Kidney epithelial cell (primary cell): ENCODE data around the gene FBLN5. TPM values are rescaled to one million over a fixed set of nuclear protein-coding genes. Genes with fewer than 3 reads are reported as not detected.

Experiments used
- DNase-seq: peaks from one replicate; pipeline ENCODE4 v3.0.0-alpha.2; 2010; ENCODE audit warnings: low read depth
- H3K27me3 ChIP-seq: 2 replicates; pipeline ENCODE4 v1.6.0; 2011; ENCODE audit warnings: low read length; ENCODE audit not compliant: control insufficient read depth, insufficient read depth
- H3K36me3 ChIP-seq: 2 replicates; pipeline ENCODE4 v1.5.1; 2011; ENCODE audit warnings: low read length; ENCODE audit not compliant: control insufficient read depth, insufficient read depth
- H3K4me3 ChIP-seq: 2 replicates; pipeline ENCODE4 v1.5.1; 2011; ENCODE audit warnings: low read depth, mild to moderate bottlenecking, control low read depth, low read length
- total RNA-seq: library from RNA; depleted of rRNA; stranded (reverse); fragments of >200 nt; gene quantifications from 2 replicates; pipeline ENCODE4 v1.2.3, GENCODE V29; 2015
- TF ChIP-seq, protein P1 (sequence below): IDR thresholded peaks from 2 replicates; pipeline ENCODE4 v1.5.1; 2011; ENCODE audit warnings: mild to moderate bottlenecking, moderate library complexity, low read length, control low read depth, inconsistent platforms; ENCODE audit not compliant: insufficient read depth, poor library complexity, severe bottlenecking

The FBLN5 gene
- total RNA-seq, 1 donor from 2014 or later = 4.8 TPM

DNA sequence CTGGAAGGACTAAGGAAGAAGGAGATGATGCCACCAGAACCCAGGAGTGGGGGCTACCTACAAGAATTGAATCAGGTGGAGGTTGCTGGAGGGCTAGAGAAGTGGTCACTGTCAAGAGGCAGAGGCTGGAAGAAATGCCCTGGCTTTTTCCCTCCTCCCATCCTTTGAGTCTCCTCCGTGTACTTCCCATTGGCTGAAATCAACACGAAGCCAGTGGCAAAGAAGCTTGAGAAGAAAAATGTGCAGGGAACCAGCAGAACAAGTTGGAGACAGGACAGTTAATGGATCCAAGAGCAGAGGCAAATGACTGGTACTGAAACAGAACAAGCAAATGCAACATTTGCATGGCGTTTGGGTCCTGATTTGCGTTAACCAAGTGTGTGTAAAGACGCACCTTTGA is 9.1 kb upstream of the FBLN5 start:
- H3K36me3 ChIP-seq = no peaks in the 10 kb centered on the region

DNA sequence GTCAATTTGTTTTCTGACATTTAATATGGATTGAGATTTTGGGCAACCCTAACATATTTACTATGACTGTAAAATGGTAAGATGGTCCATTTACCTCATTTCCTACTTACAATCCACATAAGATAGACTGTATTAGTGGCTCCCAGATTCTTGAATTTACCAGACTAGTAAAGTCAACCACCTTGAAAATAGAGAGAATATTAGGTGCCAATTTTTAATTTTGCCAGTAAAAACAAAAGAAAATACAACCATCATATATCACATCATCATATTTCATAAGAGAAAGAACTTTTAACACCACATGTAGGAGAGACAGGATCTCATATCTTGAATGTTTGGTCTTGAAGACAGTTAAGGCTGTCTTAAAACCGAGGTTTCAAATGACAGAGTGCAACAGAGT is 7.7 kb upstream of the FBLN5 start:
- Histone ChIP-seq H3K4me3 (no peak overlapping the region), H3K27me3 (no peaks in the 10 kb centered on the region), H3K36me3 (no peaks in the 10 kb centered on the region)
- TF ChIP-seq, protein P1, sequence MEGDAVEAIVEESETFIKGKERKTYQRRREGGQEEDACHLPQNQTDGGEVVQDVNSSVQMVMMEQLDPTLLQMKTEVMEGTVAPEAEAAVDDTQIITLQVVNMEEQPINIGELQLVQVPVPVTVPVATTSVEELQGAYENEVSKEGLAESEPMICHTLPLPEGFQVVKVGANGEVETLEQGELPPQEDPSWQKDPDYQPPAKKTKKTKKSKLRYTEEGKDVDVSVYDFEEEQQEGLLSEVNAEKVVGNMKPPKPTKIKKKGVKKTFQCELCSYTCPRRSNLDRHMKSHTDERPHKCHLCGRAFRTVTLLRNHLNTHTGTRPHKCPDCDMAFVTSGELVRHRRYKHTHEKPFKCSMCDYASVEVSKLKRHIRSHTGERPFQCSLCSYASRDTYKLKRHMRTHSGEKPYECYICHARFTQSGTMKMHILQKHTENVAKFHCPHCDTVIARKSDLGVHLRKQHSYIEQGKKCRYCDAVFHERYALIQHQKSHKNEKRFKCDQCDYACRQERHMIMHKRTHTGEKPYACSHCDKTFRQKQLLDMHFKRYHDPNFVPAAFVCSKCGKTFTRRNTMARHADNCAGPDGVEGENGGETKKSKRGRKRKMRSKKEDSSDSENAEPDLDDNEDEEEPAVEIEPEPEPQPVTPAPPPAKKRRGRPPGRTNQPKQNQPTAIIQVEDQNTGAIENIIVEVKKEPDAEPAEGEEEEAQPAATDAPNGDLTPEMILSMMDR = no peak
- DNase-seq = no peak

More for the DNA sequence above, 9.1 kb upstream of the FBLN5 start:
- Histone ChIP-seq H3K27me3 (no peaks in the 10 kb centered on the region), H3K4me3 (no peak overlapping the region)
- TF ChIP-seq, protein P1 = no peak
- no peak for DNase-seq

DNA sequence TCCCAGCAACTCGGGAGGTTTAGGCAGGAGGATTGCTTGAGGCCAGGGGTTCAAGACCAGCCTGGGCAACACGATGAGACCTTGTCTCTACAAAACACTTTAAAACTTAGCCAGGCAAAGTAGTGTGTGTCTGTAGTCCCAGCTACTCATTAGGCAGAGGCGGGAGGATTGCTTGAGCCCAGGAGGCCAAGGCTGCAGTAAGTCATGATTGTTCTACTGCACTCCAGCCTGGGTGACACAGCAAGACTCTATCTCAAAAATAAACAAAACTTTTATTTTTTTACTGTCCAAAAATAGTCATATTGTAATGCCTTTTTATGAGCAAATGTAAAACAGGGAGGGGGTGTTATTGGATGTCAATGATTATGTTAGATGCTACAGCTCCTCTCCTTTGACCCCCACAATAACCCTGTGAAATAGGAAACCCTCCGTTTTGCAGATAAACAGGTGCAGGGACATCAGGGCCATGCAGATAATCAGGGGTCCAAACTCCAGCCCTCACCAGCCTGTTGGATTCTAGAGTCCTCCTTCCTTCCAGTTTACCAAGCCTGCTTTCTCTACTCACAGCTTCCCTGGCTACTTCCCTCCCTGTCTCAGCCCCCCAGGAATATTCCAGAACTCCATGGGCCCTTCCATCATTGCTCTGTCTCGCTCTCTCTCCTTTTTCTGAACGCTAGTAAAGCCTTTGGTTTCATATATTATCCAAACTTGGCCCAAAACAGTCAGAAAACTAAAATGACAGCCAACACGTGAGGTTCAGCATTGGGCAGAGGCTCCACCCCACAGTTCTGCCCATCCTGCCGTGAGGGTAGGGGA is 5.9 kb upstream of the FBLN5 start:
- TF ChIP-seq, protein P1 = no peak
- Histone ChIP-seq H3K27me3 (no peaks in the 10 kb centered on the region), H3K4me3 (no peak overlapping the region), H3K36me3 (no peaks in the 10 kb centered on the region)
- no peak for DNase-seq

DNA sequence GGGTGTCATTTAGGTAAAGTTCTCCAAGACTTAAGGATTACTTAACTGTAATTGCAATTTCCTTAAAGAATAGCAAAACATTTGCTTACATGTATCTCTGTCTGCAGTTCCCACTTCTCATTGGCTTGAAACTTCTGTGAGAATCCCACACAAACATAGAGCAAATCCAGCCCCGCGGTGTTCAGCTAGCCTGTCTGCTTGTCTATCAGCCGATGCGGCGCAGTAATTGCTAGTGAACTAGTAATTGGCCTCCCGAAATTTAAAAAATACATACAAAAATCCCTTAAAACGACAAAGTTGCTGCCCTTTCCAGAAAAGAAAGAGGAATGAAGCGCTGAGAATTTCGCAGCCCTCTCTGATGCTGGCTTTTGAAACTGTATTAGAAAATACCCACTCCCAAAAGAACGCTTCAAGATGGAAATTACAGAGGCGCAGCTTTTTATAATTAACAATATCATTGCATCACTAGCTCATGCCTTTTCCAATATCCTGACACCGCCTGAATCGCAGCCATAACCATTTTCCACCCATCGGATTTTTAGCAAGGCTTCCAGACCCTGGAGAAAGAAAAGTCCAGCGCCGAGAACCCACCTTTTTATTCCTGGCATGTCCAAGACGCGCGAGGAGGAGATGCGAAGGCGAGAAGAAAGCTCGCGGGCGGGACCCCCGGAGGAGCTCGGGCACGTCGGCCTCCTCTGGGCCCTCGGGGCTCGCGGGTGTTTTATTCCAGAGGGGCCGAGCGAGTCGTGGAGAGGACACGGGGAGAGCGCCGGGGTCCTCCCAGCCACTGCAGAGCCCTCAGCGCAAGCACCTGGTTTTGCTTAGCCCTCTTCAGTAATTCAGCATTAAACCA is 646 bp downstream of the FBLN5 start:
- no peaks in the 10 kb centered on the region for H3K36me3 ChIP-seq
- TF ChIP-seq, protein P1 = no peak
- DNase-seq = no peak
- H3K27me3 ChIP-seq = peaks cover 3% of the 10 kb centered on the region
- H3K4me3 ChIP-seq = peak overlapping the region; percentile 51

DNA sequence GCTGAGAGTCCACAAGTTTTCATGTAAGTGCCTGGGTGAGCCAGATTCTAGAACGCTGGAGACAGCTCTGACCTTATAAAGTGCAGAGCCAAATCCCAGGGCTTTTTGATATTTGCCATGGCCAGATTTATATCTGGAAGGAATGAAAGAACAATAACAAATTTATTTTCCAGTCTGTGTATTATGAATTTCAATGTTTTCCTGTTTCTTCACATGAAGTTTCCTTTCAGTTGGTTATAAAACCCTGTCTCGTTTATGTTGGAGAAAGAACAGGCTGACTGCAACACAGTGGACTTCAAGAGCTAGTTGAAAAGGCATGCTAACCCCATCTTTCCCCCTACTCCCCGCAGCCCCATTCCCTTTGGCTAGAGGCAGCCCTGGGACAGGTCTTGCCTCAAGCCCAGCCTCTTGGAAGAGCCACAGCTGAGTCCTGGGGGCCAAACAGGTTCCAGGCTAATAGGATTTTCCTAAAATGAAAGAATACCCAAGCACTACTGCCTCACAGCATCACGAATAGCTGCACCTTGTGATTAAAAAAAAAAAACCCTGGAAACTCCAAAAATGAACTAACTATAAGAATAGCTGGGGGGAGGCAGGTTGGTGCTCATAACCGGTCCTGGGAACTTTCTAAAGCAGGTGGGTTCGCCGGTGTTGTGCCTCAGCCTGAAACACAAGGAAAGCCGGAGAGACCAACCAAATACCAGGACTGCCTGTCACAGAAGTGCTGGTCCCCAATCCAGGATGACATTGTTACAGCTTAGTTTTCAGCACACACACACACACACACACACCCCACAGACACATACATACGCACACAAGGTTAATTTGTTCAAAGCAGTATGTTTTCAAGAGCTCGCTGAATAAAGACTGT is 1.5 kb downstream of the FBLN5 start:
- TF ChIP-seq, protein P1 = no peak
- no peak for DNase-seq
- H3K4me3 ChIP-seq = no peak overlapping the region
- peaks cover 3% of the 10 kb centered on the region for H3K27me3 ChIP-seq
- no peaks in the 10 kb centered on the region for H3K36me3 ChIP-seq
